Activated CD8-positive, alpha-beta T cell treated with anti-CD3 and anti-CD28 coated beads, Interleukin-2, amount 10 ng/mL, durations not matched to agents 7 days and 5 days (primary cell): ENCODE measurements around the gene ENTPD7. TPM values are rescaled to one million over a fixed set of nuclear protein-coding genes. Genes with fewer than 3 reads are reported as not detected.

Experiments used
- ATAC-seq: fragments of 150-1000 bp; cut with Tn5 transposase; one replicate; pipeline ENCODE4 v1.10.0; 2021; ENCODE audit warnings: moderate library complexity
- CTCF ChIA-PET: fragments of 350-600 bp; sonication (Branson Sonifier 250); formaldehyde crosslinking; loops from one replicate; lab custom pipeline; 2021; ENCODE audit warnings: antibody characterized with exemption; lab: Charles Lee
- POLR2A ChIA-PET: fragments of 350-600 bp; sonication (Branson Sonifier 250); formaldehyde crosslinking; loops from one replicate; lab custom pipeline; 2021; ENCODE audit warnings: antibody characterized with exemption; lab: Charles Lee
- DNase-seq: peaks from one replicate; pipeline ENCODE4 v3.0.0-alpha.2; 2020
- H3K27ac Mint-ChIP-seq: one replicate; pipeline ENCODE4 v1.8.0; 2021; ENCODE audit warnings: mild to moderate bottlenecking, mixed read lengths
- H3K27me3 Mint-ChIP-seq: one replicate; pipeline ENCODE4 v1.8.0; 2021; ENCODE audit warnings: low read depth, mixed read lengths
- H3K36me3 Mint-ChIP-seq: one replicate; pipeline ENCODE4 v1.8.0; 2021; ENCODE audit warnings: low read depth, mixed read lengths
- H3K4me1 Mint-ChIP-seq: one replicate; pipeline ENCODE4 v1.8.0; 2021; ENCODE audit warnings: low read depth, mixed read lengths
- H3K4me3 Mint-ChIP-seq: one replicate; pipeline ENCODE4 v1.8.0; 2021; ENCODE audit warnings: mild to moderate bottlenecking, mixed read lengths
- H3K9me3 Mint-ChIP-seq: one replicate; pipeline ENCODE4 v1.8.0; 2022; ENCODE audit warnings: mixed read lengths; ENCODE audit not compliant: insufficient read depth
- total RNA-seq, 2 experiments: library from RNA; stranded (reverse); gene quantifications; one replicate each; pipeline ENCODE4 v1.2.3, GENCODE V29; 2021

The ENTPD7 gene
- total RNA-seq, 2 experiments from 2014 or later = 5.8 to 6.0 TPM

GRCh38 chr10:99672884-99673283 lies 13.6 kb downstream of the ENTPD7 start:
- DNase-seq (no peak), ATAC-seq (no peak)
- POLR2A ChIA-PET = no interaction called here
- Mint-ChIP-seq H3K27ac (no peak overlapping the region), H3K9me3 (no peaks in the 10 kb centered on the region), H3K36me3 (no peaks in the 10 kb centered on the region), H3K4me1 (peaks cover 7% of the 10 kb centered on the region), H3K27me3 (no peaks in the 10 kb centered on the region), H3K4me3 (no peak overlapping the region)
- CTCF ChIA-PET = interaction anchor here (1.3 kb wide), 1 partner anchor 14 kb away, joined by 5 read pairs; the partner anchor contains the start of gene ENTPD7

GRCh38 chr10:99673492-99673891 lies 14.2 kb downstream of the ENTPD7 start:
- peaks cover 7% of the 10 kb centered on the region for H3K4me1 Mint-ChIP-seq
- H3K9me3 Mint-ChIP-seq = no peaks in the 10 kb centered on the region
- H3K27me3 Mint-ChIP-seq = no peaks in the 10 kb centered on the region
- CTCF ChIA-PET = interaction anchor here (1.3 kb wide), 1 partner anchor 14 kb away, joined by 5 read pairs; the partner anchor contains the start of gene ENTPD7
- DNase-seq (no peak), ATAC-seq (no peak)
- no peaks in the 10 kb centered on the region for H3K36me3 Mint-ChIP-seq
- POLR2A ChIA-PET = no interaction called here
- no peak overlapping the region for H3K27ac Mint-ChIP-seq
- H3K4me3 Mint-ChIP-seq = no peak overlapping the region

GRCh38 chr10:99674762-99675161 lies 15.5 kb downstream of the ENTPD7 start:
- no peaks in the 10 kb centered on the region for H3K27me3 Mint-ChIP-seq
- CTCF ChIA-PET = no interaction called here
- DNase-seq (no peak), ATAC-seq (no peak)
- H3K27ac Mint-ChIP-seq = no peak overlapping the region
- peaks cover 7% of the 10 kb centered on the region for H3K4me1 Mint-ChIP-seq
- peaks cover 2% of the 10 kb centered on the region for H3K36me3 Mint-ChIP-seq
- H3K4me3 Mint-ChIP-seq = no peak overlapping the region
- H3K9me3 Mint-ChIP-seq = no peaks in the 10 kb centered on the region
- POLR2A ChIA-PET = no interaction called here

- DNase-seq = no peak
- CTCF ChIA-PET = no interaction called here
- Mint-ChIP-seq H3K27me3 (no peaks in the 10 kb centered on the region), H3K4me3 (no peak overlapping the region), H3K36me3 (peaks cover 6% of the 10 kb centered on the region), H3K4me1 (peaks cover 12% of the 10 kb centered on the region), H3K9me3 (no peaks in the 10 kb centered on the region), H3K27ac (no peak overlapping the region)
- no peak for ATAC-seq
- POLR2A ChIA-PET = interaction anchor here (0.6 kb wide), 1 partner anchor 85 kb away, joined by 3 read pairs; no protein-coding TSS in a partner anchor
Observed at GRCh38 chr10:99676426-99676825, 17.1 kb downstream of the ENTPD7 start.

GRCh38 chr10:99676895-99677294 lies 17.6 kb downstream of the ENTPD7 start:
- H3K27ac Mint-ChIP-seq = no peak overlapping the region
- POLR2A ChIA-PET = interaction anchor here (0.6 kb wide), 1 partner anchor 84 kb away, joined by 3 read pairs; no protein-coding TSS in a partner anchor

GRCh38 chr10:99678921-99679320 lies 19.6 kb downstream of the ENTPD7 start:
- H3K36me3 Mint-ChIP-seq = peaks cover 6% of the 10 kb centered on the region
- H3K4me1 Mint-ChIP-seq = peaks cover 12% of the 10 kb centered on the region
- POLR2A ChIA-PET = interaction anchor here (0.5 kb wide), 1 partner anchor 25 kb away, joined by 3 read pairs; no protein-coding TSS in a partner anchor
- H3K27me3 Mint-ChIP-seq = no peaks in the 10 kb centered on the region
- DNase-seq (no peak), ATAC-seq (no peak)
- H3K4me3 Mint-ChIP-seq = no peak overlapping the region
- CTCF ChIA-PET = interaction anchor here (0.8 kb wide), 1 partner anchor 286 kb away, joined by 3 read pairs; no protein-coding TSS in a partner anchor
- H3K9me3 Mint-ChIP-seq = no peaks in the 10 kb centered on the region
- H3K27ac Mint-ChIP-seq = no peak overlapping the region

More at GRCh38 chr10:99676895-99677294, 17.6 kb downstream of the ENTPD7 start:
- CTCF ChIA-PET = no interaction called here
- ATAC-seq (no peak), DNase-seq (no peak)
- peaks cover 12% of the 10 kb centered on the region for H3K4me1 Mint-ChIP-seq
- H3K4me3 Mint-ChIP-seq = no peak overlapping the region
- H3K27me3 Mint-ChIP-seq = no peaks in the 10 kb centered on the region
- H3K9me3 Mint-ChIP-seq = no peaks in the 10 kb centered on the region
- peaks cover 6% of the 10 kb centered on the region for H3K36me3 Mint-ChIP-seq

- ATAC-seq = no peak
- ChIA-PET CTCF (no interaction called here), POLR2A (no interaction called here)
- Mint-ChIP-seq H3K4me3 (no peak overlapping the region), H3K9me3 (no peaks in the 10 kb centered on the region), H3K4me1 (peaks cover 17% of the 10 kb centered on the region), H3K27ac (no peak overlapping the region), H3K36me3 (peaks cover 8% of the 10 kb centered on the region), H3K27me3 (no peaks in the 10 kb centered on the region)
- DNase-seq = no peak
Observed at GRCh38 chr10:99681553-99681952, 22.2 kb downstream of the ENTPD7 start.

GRCh38 chr10:99682032-99682431 lies 22.7 kb downstream of the ENTPD7 start:
- H3K9me3 Mint-ChIP-seq = no peaks in the 10 kb centered on the region
- ATAC-seq (no peak), DNase-seq (no peak)
- ChIA-PET CTCF (no interaction called here), POLR2A (no interaction called here)
- H3K27ac Mint-ChIP-seq = no peak overlapping the region
- H3K36me3 Mint-ChIP-seq = peaks cover 9% of the 10 kb centered on the region
- H3K4me3 Mint-ChIP-seq = no peak overlapping the region
- H3K27me3 Mint-ChIP-seq = no peaks in the 10 kb centered on the region
- H3K4me1 Mint-ChIP-seq = peaks cover 13% of the 10 kb centered on the region

- H3K36me3 Mint-ChIP-seq = peaks cover 9% of the 10 kb centered on the region
- H3K27ac Mint-ChIP-seq = no peak overlapping the region
- CTCF ChIA-PET = interaction anchor here (1.0 kb wide), 1 partner anchor 23 kb away, joined by 5 read pairs; the partner anchor contains the start of gene ENTPD7
Observed at GRCh38 chr10:99682752-99683151, 23.4 kb downstream of the ENTPD7 start.

GRCh38 chr10:99685597-99685967 lies 26.3 kb downstream of the ENTPD7 start:
- Mint-ChIP-seq H3K4me1 (peaks cover 7% of the 10 kb centered on the region), H3K9me3 (no peaks in the 10 kb centered on the region), H3K27ac (no peak overlapping the region), H3K4me3 (no peak overlapping the region), H3K36me3 (peaks cover 3% of the 10 kb centered on the region), H3K27me3 (no peaks in the 10 kb centered on the region)
- POLR2A ChIA-PET = no interaction called here
- DNase-seq (no peak), ATAC-seq (no peak)
- CTCF ChIA-PET = no interaction called here

More at GRCh38 chr10:99682752-99683151, 23.4 kb downstream of the ENTPD7 start:
- Mint-ChIP-seq H3K9me3 (no peaks in the 10 kb centered on the region), H3K4me1 (peaks cover 12% of the 10 kb centered on the region), H3K27me3 (no peaks in the 10 kb centered on the region), H3K4me3 (no peak overlapping the region)
- POLR2A ChIA-PET = no interaction called here
- peak; percentile 69 for ATAC-seq
- no peak for DNase-seq

GRCh38 chr10:99689461-99689860 lies 30.2 kb downstream of the ENTPD7 start:
- ChIA-PET POLR2A (no interaction called here), CTCF (no interaction called here)
- Mint-ChIP-seq H3K27ac (no peak overlapping the region), H3K36me3 (peaks cover 7% of the 10 kb centered on the region), H3K9me3 (no peaks in the 10 kb centered on the region), H3K27me3 (no peaks in the 10 kb centered on the region), H3K4me3 (no peak overlapping the region), H3K4me1 (peaks cover 7% of the 10 kb centered on the region)
- DNase-seq = no peak
- no peak for ATAC-seq

GRCh38 chr10:99693933-99694583 lies 34.7 kb downstream of the ENTPD7 start:
- ATAC-seq (no peak), DNase-seq (no peak)
- H3K27me3 Mint-ChIP-seq = no peaks in the 10 kb centered on the region
- H3K4me1 Mint-ChIP-seq = no peaks in the 10 kb centered on the region
- ChIA-PET CTCF (no interaction called here), POLR2A (no interaction called here)
- no peak overlapping the region for H3K27ac Mint-ChIP-seq
- no peak overlapping the region for H3K4me3 Mint-ChIP-seq
- H3K9me3 Mint-ChIP-seq = no peaks in the 10 kb centered on the region
- peaks cover 11% of the 10 kb centered on the region for H3K36me3 Mint-ChIP-seq
